Fibroblast of skin of right quadriceps (primary cell): Measurements from ENCODE around the gene G0S2.
"Not testable (repeated sequence)": the region's sequence is repeated elsewhere in the genome, so short reads cannot be mapped to it uniquely, and the experiment has no call there.

Experiments used
- DNase-seq: peaks from one replicate; pipeline ENCODE4 v3.0.0-alpha.2; 2013

Gene G0S2

DNA sequence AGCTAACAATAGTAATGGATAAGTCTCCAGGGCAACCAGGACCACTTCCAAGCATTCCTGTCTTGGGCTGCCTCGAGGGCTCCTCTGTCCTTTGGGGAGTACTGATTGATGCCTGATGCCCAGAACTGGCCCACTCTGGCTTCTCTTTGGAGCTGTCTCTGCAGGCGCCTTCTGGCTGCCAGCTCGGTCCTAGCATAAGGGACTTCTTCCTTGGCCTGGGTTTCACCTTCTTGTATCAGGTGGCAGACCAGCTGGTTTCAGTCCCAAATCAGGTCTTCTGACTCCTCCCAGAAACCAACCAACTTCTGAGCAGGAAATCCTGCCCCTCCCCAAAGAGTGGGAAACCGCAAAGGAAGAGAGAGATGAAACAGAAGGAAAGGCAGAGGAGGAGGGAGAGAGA lies 10.6 kb downstream of the G0S2 start:
- DNase-seq: no peak

DNA sequence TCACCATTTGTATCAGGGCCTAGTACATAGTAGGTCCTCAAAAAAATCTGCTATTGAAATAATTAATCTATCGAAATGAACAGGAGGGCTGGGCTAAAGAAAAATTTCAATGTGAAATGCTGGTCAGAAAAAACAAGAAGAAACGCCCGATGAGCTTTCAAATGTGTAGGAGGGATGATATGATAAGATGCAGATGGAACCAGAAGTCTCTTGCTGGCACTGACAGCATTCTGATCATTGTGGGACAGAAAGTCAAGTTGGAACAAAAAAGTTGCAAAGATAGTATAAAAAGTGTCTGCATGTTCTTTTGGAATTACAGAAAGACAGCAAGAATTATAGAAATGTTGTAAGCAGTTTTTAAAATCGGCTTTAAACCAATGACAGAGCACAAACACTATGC lies 11.1 kb downstream of the G0S2 start:
- no peak for DNase-seq

DNA sequence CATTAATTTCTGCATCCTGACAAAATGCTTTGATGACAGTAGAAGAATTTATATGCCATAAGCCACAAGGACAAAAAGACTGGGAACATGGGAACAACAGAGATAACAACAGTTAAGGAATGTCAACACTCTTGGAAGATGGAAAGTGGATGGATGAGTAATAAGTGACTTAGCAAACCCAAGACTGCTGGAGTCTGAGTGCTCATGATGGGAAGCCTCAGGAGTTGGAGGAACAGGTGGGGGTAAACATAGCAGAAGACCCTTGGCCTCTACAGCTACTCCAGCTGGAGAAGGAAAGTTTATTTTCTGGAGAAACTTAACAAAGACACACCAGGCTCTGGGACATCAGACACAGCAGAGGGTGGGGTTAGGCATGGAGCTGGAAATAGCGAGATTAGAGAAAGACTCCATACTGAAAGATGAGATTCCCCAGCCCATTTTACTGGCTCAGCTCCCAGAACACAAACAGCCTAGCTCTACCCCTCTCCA lies 13.6 kb downstream of the G0S2 start:
- DNase-seq: peak; percentile 68

DNA sequence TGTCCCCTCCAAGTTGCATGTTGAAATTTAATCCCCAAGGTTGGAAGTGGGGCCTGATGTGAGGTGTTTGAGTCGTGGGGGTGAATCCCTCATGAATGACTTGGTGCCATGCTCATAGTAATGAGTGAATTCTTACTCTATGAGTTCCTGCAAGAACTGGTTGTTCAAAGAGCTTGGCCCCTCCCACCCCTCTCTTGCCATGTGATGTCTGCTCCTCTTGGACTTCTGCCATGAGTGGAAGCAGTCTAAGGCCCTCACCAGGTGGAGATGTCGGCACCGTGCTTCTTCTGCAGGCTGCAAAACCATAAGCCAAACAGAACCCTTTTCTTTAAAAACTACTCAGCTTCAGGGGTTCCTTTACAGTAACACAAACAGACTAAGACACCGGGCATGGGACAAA lies 14.3 kb downstream of the G0S2 start:
- no peak for DNase-seq

DNA sequence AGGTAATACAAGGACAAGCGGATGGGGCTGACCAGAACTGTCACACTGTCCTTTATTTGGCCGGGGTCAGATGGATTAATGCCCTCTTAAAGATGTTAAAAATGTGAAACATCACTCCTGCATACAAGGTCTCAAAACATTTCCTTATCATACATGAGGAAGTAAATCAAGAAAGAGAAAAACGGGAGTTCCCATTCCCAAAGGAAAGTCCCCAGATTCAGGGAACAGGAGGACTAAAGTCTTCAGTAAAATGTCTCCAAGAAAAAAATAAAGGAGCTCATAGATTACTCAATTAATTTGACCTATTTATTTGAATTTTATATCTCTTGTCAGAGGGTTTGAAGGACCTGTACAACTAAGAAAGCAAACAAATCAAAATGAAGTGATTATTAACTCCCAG lies 16.0 kb downstream of the G0S2 start:
- no peak for DNase-seq

DNA sequence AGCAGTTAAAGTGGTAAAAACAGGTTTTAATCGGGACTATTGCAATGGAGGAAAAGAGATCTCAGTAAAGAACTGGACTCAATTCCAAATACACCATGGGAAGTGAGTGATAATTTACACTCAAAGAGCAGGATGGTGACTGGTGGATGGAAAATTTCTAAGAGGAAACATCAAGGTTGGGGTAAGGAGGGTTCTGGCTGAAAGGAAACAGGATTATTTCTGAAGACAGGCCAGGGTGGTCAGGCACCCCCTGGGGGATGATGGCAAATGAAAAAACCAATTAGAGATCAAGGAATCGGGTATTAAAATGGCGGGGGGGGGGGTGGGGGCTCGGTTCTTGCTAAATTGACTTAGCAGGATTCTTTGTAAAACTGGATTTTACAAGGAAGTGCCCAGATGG lies 17.1 kb downstream of the G0S2 start:
- DNase-seq: no peak

DNA sequence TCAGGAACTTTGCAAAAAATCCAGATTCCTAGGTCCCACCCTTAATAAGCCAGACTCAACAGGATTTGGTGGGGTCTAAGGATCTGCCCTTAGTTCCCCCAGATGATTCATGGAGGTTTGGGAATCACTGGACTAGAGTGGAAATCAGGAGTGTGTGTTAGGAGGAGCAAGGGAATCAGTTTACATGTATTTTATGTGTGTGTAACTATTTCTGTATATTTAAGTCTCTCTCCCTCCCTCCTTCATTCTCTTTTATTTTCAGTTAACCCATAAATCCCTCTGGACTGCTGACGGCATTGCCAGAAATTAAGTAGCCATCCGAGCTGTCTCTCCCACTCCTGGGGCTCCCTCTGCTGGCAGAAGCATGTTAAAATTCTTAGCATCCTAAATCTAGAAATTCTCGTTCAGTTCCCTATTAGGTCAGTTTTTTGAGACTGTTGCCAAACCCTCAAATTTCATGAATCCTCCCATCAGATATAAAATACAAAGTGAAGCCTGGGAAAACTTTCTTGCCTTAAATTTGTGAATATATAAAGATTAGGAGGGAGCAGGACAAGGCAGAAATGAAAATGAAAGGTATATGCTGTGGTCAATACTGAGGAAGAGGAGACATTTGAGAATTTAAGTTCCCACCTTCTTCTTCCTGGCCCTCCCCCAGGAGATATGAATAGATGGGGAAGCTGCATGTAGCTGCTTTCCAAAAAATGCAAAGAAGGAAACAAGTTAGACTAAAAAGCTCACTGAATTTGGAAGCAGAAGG lies 17.7 kb downstream of the G0S2 start:
- DNase-seq: peak; percentile 77

DNA sequence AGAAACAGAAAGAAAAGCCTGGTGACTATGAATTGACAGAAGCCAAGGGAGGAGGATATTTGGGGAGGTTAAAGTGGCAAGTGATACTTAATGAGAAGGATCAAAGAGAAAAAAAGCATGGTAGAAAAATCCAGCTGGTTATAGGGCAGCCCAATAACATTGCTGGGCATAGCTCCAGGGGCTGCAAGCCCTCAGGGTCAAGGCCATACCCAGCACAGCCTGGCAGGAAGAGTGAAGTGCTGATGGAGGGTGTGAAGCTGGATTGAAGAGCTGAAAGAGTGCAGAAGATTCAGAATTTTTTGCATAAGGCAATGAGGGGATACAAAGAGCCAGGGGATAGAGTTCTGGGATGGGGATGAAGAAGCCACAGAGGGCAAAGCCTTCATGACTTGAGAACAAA lies 21.5 kb downstream of the G0S2 start:
- DNase-seq: no peak

DNA sequence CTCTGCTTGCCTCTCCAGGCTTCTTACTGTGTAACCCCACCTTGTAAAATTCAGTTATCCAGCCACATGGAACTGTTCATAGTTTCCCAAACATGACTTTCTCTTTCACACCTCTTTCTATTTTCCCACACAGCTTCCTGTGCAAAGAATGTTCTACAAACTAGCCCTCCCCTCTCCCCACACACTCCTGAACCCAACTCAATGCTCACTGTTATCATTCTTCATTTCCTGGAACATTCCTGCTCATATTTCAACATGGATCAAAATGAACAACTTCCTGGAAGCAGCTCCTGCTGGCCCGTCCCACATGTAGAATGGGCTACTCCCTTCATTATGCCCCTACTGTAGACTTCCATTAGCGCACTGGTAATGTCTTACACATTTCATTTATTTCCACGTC lies 21.9 kb downstream of the G0S2 start:
- no peak for DNase-seq

DNA sequence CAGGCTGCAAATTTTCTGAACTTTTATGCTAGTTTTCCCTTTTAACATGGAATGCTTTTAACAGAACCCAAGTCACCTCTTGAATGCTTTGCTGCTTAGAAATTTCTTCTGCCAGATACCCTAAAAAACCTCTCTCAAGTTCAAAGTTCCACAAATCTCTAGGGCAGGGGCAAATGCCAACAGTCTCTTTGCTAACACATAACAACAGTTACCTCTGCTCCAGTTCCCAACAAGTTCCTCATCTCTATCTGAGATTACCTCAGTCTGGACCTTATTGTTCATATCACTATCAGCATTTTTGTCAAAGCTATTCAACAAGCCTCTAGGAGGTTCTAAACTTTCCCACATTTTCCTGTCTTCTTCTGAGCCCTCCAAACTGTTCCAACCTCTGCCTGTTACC lies 25.5 kb downstream of the G0S2 start:
- DNase-seq: not testable (repeated sequence)

DNA sequence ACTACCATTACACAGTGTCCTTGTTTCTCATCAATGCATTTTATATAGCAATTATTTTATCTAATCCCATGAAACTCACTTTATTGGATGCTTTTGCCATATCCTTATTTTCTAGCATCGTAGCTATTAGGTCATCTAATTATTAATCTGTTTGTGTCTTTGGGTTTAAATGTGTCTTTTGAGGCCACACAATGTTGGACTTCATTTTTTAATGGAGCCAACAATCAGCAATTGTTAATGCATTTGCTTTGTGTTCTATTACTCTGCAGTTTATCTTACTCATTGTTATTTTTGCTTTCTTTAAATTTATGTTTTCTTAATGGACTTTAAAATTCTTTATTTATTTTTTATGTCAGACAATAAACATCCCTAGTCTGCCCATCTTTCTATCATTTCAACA lies 27.6 kb downstream of the G0S2 start:
- DNase-seq: no peak

DNA sequence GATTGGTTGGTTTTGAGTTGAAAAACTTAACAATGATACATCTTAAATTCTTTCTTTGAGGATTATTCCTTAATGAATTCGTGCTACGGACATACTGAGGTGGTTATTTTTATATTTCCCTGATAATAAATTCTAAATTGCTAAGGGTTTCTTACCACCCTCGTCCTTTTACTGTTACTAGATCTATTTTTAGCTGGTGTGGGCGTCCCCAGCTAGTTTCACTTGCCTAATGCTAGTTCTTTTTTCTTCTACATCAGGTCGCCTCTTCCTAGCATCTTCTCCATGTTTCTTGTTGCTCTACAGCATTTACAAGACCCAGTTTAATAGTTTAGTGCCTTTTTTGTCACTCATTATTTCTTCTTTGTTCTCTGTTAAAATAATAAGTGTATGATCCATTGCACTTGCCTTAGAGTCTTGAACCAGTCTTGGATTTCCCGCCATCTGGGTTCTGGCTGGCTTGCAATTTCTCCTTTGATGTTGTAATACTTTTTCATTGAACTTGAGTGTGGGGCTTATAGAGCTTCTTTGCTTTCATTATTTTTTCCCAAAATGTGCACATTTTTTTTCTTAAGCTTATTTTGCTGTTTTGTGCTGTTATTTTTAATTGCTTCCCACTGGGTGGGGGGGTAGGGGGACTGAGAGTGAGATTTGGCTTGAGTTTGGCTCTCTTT lies 28.8 kb downstream of the G0S2 start:
- DNase-seq: no peak

DNA sequence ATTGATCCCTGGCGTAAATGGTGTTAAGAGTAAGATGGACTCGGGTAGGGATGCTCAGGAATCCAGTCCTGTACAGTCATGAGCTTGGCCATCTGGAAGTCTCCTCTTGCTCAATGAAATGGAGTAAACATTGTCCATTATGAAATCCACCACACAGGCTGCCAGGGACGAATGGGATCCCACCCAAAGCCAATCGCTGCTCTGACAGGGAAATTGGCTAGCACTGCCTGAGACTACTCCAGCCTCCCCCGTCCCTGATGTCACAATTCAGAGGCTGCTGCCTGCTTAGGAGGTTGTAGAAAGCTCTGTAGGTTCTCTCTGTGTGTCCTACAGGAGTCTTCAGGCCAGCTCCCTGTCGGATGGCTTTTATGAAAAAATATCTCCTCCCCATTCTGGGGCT lies 29.4 kb downstream of the G0S2 start, which contains the start of gene HSD11B1:
Gene HSD11B1 (plus strand): TSS at position 263 of the 400 bp plus-strand sequence. CDS start 97 bp downstream, at position 360.
- peak; percentile 30 for DNase-seq

DNA sequence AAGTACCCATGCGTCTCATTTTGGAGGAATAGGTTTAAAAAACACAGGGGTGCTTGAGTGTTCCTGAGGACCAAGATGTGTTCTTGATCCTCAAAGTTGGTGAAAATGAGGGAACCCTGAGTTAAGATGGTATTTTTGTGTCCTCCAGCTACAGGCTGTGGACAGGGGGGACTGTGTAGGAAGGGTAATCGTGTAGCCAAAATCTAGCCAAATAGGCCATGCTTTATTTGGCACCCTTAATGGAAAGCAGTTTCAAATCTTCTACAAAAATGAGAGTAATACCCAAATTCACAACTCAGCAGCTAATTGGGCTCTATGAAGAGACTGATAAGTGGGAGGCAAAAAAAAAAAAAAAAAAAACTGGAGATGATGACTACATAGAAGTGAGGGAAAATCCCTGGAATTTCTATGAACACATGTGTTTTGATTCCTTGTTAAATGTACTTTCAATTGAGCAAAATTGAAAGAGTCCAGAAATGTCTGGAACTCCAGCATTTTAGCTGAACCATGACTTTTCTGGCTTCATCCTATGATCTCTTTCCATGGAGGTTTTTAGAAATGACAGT lies 29.9 kb downstream of the G0S2 start:
- no peak for DNase-seq

DNA sequence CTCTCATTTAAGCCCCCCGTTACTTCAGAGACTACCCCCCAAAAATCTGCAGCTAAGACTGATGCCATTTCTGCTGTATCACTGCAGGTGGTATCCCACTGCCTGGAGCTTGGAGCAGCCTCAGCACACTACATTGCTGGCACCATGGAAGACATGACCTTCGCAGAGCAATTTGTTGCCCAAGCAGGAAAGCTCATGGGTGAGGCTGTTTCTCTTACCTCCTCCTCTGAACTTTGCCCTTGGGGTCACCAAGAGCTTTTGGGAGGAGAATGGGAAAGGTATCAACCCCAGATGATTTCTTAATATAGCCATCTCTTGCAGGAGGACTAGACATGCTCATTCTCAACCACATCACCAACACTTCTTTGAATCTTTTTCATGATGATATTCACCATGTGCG lies 31.4 kb downstream of the G0S2 start:
- DNase-seq: no peak

DNA sequence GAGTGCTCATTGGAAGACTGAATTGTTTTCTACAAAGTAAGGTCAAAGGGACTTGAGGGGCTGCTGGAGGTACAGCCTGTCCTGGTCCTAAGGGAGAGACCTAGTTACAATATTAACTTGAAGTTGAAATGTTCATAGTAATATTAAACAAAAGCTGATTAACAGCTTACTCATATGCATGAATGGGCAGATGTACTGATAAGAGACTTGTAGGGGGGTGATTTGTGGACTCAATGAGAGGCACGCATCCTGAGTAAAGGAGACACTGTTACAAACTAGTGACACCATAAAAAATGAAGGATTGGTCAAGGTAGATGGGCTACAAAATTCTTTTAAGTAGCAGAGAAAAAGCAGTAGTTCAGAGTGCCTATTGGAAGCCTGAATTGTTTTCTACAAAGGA lies 32.1 kb downstream of the G0S2 start:
- no peak for DNase-seq

DNA sequence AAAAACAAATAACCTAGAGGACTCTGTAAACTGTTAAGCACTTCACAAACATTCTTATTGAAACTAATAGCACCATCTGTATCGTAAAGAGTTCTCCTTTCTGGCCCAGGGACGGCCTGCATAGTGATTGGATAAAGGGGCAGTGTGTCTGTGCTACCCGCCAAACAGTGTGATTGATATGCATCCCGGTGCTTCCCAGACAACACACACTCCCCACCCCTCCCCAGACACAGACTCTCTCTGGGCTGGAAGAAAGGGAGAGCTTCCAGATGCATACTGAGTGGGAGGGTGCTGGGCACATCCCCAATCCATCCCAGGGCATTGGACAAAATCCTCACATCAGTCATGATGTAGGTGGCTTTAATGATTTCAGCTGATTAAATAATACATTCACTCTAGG lies 33.1 kb downstream of the G0S2 start:
- no peak for DNase-seq

DNA sequence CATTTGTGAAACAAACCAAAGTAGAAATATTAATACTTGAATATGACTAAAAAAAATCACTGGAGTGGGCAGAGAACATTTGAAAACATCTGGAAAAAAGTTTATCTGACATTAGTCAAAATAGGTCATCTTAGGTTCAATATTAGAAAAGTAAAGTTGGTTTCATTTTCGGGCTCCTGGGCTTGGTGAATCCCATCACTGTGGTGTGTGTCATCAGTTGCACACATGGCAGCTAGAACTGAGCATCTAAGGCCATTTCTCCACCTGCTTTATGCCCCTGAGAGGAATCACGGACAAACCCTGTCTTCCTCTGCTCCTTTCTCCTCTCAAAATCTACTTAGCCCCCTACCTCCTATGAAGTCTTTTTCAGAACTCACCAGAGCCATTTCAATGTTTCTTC lies 34.9 kb downstream of the G0S2 start:
- DNase-seq: no peak

DNA sequence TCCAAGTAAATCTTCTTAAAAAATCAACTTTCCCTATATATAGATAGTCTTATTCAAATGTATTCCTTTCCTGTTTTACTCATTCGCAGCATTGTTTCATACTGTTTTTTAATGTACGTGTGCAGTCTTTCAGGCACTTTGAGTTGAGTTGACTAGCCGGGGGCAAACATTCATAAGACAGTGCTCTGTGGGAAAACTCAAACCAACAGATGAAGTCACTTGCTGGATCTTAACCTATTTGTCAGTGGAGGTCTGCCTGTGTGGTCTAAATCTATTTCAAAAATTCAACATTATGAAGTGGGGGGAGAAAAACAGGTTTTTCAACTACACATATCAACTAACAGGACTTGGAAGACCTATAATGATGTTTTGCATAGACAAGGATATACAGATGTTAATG lies 35.6 kb downstream of the G0S2 start:
- DNase-seq: no peak

DNA sequence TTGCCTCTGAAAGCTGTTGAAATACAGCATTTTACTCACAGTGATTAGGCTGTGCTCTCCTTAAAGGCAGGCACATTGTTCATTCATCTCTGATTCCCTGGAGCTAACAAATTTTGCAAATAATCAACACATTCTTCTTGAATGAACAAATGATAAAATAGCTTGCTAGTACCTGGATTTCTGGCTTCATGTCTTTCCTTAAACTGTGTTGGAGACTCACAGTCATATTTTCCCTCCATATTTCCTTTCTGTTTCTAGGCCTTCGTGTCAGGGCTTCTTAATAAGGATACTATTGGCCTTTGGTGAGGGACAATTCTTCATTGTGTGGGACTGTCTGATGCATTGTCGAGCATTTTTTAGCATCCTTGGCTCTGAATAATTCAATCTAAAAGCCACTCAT lies 39.1 kb downstream of the G0S2 start:
- no peak for DNase-seq

DNA sequence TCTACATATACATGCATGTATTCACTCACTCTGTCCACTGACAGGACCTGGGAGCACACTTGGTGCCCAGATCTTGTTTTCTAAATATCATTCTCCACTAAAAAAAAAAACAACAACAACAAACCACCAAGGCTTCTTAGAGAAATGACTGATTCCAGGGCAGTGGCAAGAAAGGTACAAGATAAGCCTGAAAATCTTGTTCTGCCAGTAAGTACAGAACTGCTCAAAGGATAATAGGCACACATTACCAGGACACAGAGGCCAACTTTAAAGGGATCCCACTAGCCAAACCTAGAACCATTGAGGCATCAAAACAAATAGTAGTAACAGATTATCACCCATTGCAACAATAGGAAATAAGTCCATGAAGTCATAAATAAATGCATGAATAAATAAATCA lies 40.1 kb downstream of the G0S2 start:
- DNase-seq: no peak

DNA sequence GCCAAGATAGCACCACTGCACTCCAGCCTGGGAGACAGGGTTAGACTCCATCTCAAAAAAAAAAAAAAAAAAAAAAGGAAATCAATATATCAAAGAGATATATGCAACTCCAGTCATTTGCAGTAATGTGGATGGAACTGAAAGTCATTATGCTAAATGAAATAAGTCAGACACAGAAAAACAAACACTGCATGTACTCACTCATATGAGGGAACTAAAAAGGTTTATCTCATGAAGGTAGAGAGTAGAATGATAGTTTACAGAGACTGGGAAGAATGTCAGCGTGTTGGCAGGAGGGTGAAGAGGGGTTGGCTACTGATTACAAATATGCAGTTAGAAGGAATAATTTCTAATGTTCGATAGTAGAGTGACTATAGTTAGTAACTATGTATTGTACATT lies 42.6 kb downstream of the G0S2 start:
- no peak for DNase-seq

DNA sequence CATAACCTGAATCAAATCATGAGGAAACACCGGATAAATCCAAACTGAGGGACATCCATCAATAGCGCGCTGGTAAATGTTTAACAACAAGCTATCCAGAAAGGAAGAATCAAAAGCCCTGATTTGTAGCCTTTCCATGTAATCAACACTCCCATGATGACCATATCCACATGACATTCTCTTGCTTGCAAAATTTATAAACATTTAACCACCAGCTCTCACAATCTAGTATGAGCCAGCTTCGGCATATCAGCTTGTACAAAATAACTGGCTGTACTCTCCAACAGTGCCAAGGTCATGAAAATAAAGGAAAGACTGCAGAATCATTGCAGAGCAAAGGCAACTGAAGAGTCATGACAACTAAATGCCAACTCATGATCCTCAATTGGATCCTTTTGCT lies 45.1 kb downstream of the G0S2 start:
- no peak for DNase-seq

DNA sequence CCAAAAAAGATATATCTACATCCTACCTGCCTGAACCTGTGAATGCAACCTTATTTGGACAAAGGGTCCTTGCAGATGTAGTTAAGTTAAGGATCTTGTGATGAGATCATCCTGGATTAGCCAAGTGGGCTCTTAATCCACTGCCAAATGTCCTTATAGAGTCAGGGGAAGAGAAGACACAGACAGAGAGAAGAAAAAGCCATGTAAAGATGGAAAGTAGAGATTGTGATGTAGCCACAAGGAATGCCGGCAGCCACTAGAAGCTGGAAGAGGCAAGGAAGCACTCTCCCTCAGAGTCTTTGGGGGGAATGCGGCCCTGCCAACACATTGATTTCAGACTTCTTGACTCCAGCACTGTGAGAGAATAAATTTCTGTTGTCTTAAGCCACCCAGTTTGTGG lies 45.6 kb downstream of the G0S2 start:
- no peak for DNase-seq
